CD4-positive, CD25-positive, alpha-beta regulatory T cell (primary cell): ENCODE results near the gene KLHL30. TPM values are rescaled to one million over a fixed set of nuclear protein-coding genes. Genes with fewer than 3 reads are reported as not detected.
A peak's percentile ranks its signal among the peaks of the same experiment; 100 is the strongest.

Source experiments
- ATAC-seq, 2 donors: fragments of 150-1000 bp; cut with Tn5 transposase; one replicate each; pipeline ENCODE4 v1.10.0; 2021; ENCODE audit warnings: low read depth in 2 of 2, moderate number of reproducible peaks in 2 of 2, moderate library complexity in 1 of 2
- DNase-seq, 3 donors: peaks; one replicate each; pipeline versions ENCODE4 v3.0.0 to v3.0.0-alpha.2; 2012 to 2022; ENCODE audit warnings: mixed read lengths in 1 of 3
- H3K27ac ChIP-seq: one replicate; pipeline ENCODE4 v1.7.0; 2013; ENCODE audit warnings: mild to moderate bottlenecking, low read length; ENCODE audit not compliant: insufficient read depth, poor library complexity, severe bottlenecking
- H3K27me3 ChIP-seq: one replicate; pipeline ENCODE4 v1.7.0; 2013; ENCODE audit warnings: low read length; ENCODE audit not compliant: control insufficient read depth, insufficient read depth
- H3K36me3 ChIP-seq: one replicate; pipeline ENCODE4 v1.7.0; 2013; ENCODE audit warnings: mild to moderate bottlenecking, low read length, moderate library complexity; ENCODE audit not compliant: control insufficient read depth, insufficient read depth
- H3K4me1 ChIP-seq: 2 replicates; pipeline ENCODE4 v1.7.0; 2013; ENCODE audit warnings: mild to moderate bottlenecking, low read length; ENCODE audit not compliant: insufficient read depth, control insufficient read depth, poor library complexity, severe bottlenecking
- H3K4me3 ChIP-seq: one replicate; pipeline ENCODE4 v1.7.0; 2013; ENCODE audit warnings: low read depth, mild to moderate bottlenecking, low read length, moderate library complexity
- H3K9me3 ChIP-seq, 2 experiments: 1 replicate in 1 of 2; 2 replicates in 1 of 2; pipeline ENCODE4 v1.7.0; 2013; ENCODE audit warnings: low read length in 2 of 2, mild to moderate bottlenecking in 1 of 2, moderate library complexity in 1 of 2; ENCODE audit not compliant: control insufficient read depth in 2 of 2
- H3K27ac Mint-ChIP-seq, 3 donors: one replicate each; pipeline ENCODE4 v1.8.0; 2020 to 2022; ENCODE audit warnings: mild to moderate bottlenecking in 3 of 3, mixed read lengths in 3 of 3, moderate library complexity in 2 of 3
- H3K27me3 Mint-ChIP-seq: one replicate; pipeline ENCODE4 v1.8.0; 2022; ENCODE audit warnings: mild to moderate bottlenecking, mixed read lengths
- H3K36me3 Mint-ChIP-seq: one replicate; pipeline ENCODE4 v1.8.0; 2020; ENCODE audit warnings: mixed read lengths
- H3K4me1 Mint-ChIP-seq, 4 donors: one replicate each; pipeline ENCODE4 v1.8.0; 2020 to 2022; ENCODE audit warnings: mixed read lengths in 4 of 4, mild to moderate bottlenecking in 1 of 4
- H3K4me3 Mint-ChIP-seq, 4 donors: one replicate each; pipeline ENCODE4 v1.8.0; 2020 to 2022; ENCODE audit warnings: mild to moderate bottlenecking in 4 of 4, mixed read lengths in 4 of 4, moderate library complexity in 3 of 4
- H3K9me3 Mint-ChIP-seq, 7 donors: one replicate each; pipeline ENCODE4 v1.8.0; 2020 to 2022; ENCODE audit warnings: mixed read lengths in 7 of 7, mild to moderate bottlenecking in 3 of 7, moderate library complexity in 2 of 7
- polyA plus RNA-seq, 4 donors: library from polyadenylated mRNA; unstranded; fragments of 300-500 nt; fragmentation: Illumina TruSeq; gene quantifications; one replicate each; pipeline ENCODE4 v1.2.3, GENCODE V29; 2021
- total RNA-seq: library from RNA; stranded (reverse); gene quantifications from one replicate; pipeline ENCODE4 v1.2.3, GENCODE V29; 2022

KLHL30 gene
- total and polyA plus RNA-seq, 5 donors from 2014 or later: not detected

GRCh38 chr2:238100049-238100820 lies 38.2 kb upstream of the KLHL30 start, which contains the start of gene ESPNL:
ESPNL (plus strand) TSS chr2:238100340; CDS start chr2:238100420, 80 bp downstream.
- Mint-ChIP-seq H3K9me3 (no peaks in the 10 kb centered on the region), H3K4me3 (no peak within 1 kb of the TSS), H3K4me1 (peaks cover 0 to 5% (median under 1%) of the 10 kb centered on the region in 4 donors), H3K27ac (no peak within 1 kb of the TSS), H3K36me3 (peaks cover 2% of the 10 kb centered on the region), H3K27me3 (no peaks in the 10 kb centered on the region)
- no peak for DNase-seq
- no peaks in the 10 kb centered on the region for H3K27me3 ChIP-seq
- H3K27ac ChIP-seq: no peak within 1 kb of the TSS
- H3K4me1 ChIP-seq: no peaks in the 10 kb centered on the region
- H3K9me3 ChIP-seq: no peaks in the 10 kb centered on the region
- no peak within 1 kb of the TSS for H3K4me3 ChIP-seq
- ATAC-seq: peak in 1 of 2 donors; percentile 21
- H3K36me3 ChIP-seq: no peaks in the 10 kb centered on the region

- Histone ChIP-seq H3K9me3 (no peaks in the 10 kb centered on the region), H3K36me3 (no peaks in the 10 kb centered on the region), H3K4me3 (no peak overlapping the region), H3K4me1 (no peaks in the 10 kb centered on the region), H3K27ac (no peak overlapping the region), H3K27me3 (no peaks in the 10 kb centered on the region)
- peaks cover 0 to 5% (median under 1%) of the 10 kb centered on the region in 4 donors for H3K4me1 Mint-ChIP-seq
- ATAC-seq (no peak), DNase-seq (no peak)
- no peak overlapping the region for H3K4me3 Mint-ChIP-seq
- H3K36me3 Mint-ChIP-seq: no peaks in the 10 kb centered on the region
- no peak overlapping the region for H3K27ac Mint-ChIP-seq
- no peaks in the 10 kb centered on the region for H3K27me3 Mint-ChIP-seq
- H3K9me3 Mint-ChIP-seq: no peaks in the 10 kb centered on the region
Measured at GRCh38 chr2:238100821-238101771, 37.4 kb upstream of the KLHL30 start.

DNA sequence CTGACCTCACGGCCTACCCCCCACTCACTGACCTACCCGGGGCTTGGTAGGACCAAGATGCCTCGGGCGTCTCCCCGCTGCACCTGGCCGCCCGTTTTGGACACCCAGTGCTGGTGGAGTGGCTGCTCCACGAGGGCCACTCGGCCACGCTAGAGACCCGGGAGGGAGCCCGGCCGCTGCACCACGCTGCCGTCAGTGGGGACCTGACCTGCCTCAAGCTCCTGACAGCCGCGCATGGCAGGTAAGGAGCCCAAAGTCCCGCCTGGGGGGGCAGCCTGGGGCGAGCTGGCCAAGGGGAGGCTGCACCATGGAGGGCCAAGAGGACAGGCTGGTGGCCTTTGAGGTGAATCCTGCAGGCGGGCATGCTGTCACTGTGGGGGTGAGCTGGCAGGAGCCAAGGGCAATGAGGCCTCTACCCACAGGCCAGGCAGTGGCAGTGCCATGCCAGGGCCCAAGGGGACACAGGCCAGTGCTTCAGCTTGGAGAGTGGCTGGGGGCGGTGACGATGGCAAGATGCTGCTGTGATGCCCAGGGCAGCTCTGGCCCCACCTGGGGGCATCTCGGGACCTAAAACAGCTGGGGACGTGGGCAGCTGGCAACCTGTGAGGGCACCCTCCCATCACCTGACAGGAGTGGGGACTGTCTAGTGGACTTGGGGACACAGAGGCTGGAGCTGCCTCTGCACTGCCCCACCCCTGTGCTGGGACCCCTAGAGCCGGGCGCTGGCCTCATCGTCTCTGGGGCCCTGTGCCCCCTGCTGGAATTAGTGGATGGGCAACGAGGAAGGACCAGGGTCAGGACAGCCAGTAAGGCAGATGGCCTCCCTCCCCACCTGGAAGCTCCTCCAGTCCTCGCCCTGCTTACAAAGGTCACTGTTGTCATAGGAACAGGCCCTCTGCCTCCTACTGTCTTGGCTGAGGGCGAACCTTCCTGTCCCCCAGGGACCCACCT lies 36.3 kb upstream of the KLHL30 start:
- Histone ChIP-seq H3K27me3 (no peaks in the 10 kb centered on the region), H3K4me3 (no peak overlapping the region), H3K36me3 (no peaks in the 10 kb centered on the region), H3K4me1 (no peaks in the 10 kb centered on the region), H3K9me3 (no peaks in the 10 kb centered on the region), H3K27ac (no peak overlapping the region)
- no peak for DNase-seq
- Mint-ChIP-seq H3K9me3 (no peaks in the 10 kb centered on the region), H3K4me1 (peaks cover 0 to 5% (median 0%) of the 10 kb centered on the region in 4 donors), H3K27ac (no peak overlapping the region), H3K4me3 (no peak overlapping the region), H3K27me3 (no peaks in the 10 kb centered on the region), H3K36me3 (no peaks in the 10 kb centered on the region)
- no peak for ATAC-seq

DNA sequence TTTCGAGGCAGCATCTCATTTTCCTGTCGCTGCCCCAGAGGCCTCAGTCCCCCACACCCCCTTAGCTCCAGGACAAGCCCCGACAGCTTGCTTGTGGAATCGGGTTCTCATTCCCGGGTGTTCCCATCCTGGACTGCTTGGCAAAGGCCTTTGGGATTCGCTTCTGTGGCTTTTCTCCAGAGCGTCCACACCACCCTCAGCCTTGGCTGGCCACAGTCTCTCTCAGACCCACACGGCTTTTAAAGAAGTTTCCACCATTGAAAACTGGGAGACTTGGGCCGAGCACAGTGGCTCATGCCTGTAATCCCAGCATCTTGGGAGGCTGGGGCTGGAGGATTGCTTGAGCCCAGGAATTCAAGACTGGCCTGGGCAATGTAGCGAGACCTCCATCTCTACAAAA lies 35.6 kb upstream of the KLHL30 start:
- Mint-ChIP-seq H3K4me1 (peaks cover 0 to 3% (median 0%) of the 10 kb centered on the region in 4 donors), H3K27ac (no peak overlapping the region), H3K36me3 (no peaks in the 10 kb centered on the region), H3K27me3 (no peaks in the 10 kb centered on the region), H3K4me3 (no peak overlapping the region), H3K9me3 (no peaks in the 10 kb centered on the region)
- no peak overlapping the region for H3K4me3 ChIP-seq
- DNase-seq (no peak), ATAC-seq (no peak)
- no peak overlapping the region for H3K27ac ChIP-seq
- H3K27me3 ChIP-seq: no peaks in the 10 kb centered on the region
- no peaks in the 10 kb centered on the region for H3K4me1 ChIP-seq
- H3K36me3 ChIP-seq: no peaks in the 10 kb centered on the region
- H3K9me3 ChIP-seq: no peaks in the 10 kb centered on the region

DNA sequence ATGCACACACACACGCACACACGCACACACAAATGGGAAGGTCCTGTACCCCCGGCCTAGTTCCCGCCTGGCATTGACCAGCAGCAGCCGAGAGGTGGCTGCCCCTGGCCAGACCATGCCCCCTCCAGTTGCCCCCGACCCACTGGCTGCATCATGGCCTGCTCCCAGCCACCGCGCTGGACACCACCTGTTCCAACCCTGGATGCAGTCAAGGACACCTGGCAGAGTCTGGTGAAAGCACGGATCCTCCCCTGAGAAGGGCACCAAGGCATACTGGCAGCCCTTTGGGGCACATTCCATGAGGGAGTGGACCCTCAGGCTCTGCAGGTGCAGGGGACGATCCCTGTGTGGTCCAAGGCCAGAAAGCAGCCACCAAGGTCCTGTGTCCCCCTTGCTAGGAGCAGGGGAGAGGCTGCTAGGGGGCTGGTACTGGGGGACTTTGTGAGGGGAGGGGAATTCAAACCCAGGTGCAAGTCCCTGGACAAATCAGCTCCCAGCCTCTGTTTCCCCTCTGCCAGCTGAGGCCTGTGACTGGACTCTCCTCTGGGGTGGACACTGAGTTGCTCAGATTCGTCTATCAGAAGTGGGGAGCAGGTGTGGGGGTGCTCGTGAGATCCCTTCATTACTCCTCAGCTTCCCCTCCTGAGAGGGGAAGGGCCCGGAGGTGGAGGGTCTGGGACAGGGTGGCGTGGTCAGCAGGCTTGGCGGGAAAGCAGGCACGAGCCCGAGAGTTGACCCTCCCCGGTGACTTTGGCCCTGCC lies 34.8 kb upstream of the KLHL30 start:
- Mint-ChIP-seq H3K27ac (no peak overlapping the region), H3K4me1 (peaks cover 0 to 5% (median 0%) of the 10 kb centered on the region in 4 donors), H3K9me3 (no peaks in the 10 kb centered on the region), H3K4me3 (no peak overlapping the region), H3K36me3 (no peaks in the 10 kb centered on the region), H3K27me3 (no peaks in the 10 kb centered on the region)
- H3K4me3 ChIP-seq: no peak overlapping the region
- no peaks in the 10 kb centered on the region for H3K36me3 ChIP-seq
- H3K9me3 ChIP-seq: no peaks in the 10 kb centered on the region
- ATAC-seq (no peak), DNase-seq (no peak)
- H3K27me3 ChIP-seq: no peaks in the 10 kb centered on the region
- no peak overlapping the region for H3K27ac ChIP-seq
- H3K4me1 ChIP-seq: no peaks in the 10 kb centered on the region

GRCh38 chr2:238104226-238104690 lies 34.2 kb upstream of the KLHL30 start:
- H3K27me3 Mint-ChIP-seq: no peaks in the 10 kb centered on the region
- DNase-seq: no peak

More at GRCh38 chr2:238104226-238104690, 34.2 kb upstream of the KLHL30 start:
- H3K4me1 Mint-ChIP-seq: peaks cover 0 to 6% (median 2%) of the 10 kb centered on the region in 4 donors
- no peaks in the 10 kb centered on the region for H3K36me3 ChIP-seq
- H3K27ac ChIP-seq: no peak overlapping the region
- H3K9me3 ChIP-seq: no peaks in the 10 kb centered on the region
- no peak overlapping the region for H3K27ac Mint-ChIP-seq
- H3K9me3 Mint-ChIP-seq: no peaks in the 10 kb centered on the region
- no peak overlapping the region for H3K4me3 ChIP-seq
- H3K36me3 Mint-ChIP-seq: no peaks in the 10 kb centered on the region
- no peaks in the 10 kb centered on the region for H3K27me3 ChIP-seq
- ATAC-seq: no peak
- no peak overlapping the region for H3K4me3 Mint-ChIP-seq
- peaks cover 4% of the 10 kb centered on the region for H3K4me1 ChIP-seq
